Adrenal gland (tissue), 12 donors: ENCODE measurements around the gene ANKRD28. TPM values are rescaled to one million over a fixed set of nuclear protein-coding genes. Genes with fewer than 3 reads are reported as not detected.

ENCODE experiments used
- DNase-seq, 7 donors: peaks; one replicate each; pipeline ENCODE4 v3.0.0-alpha.2; 2019 to 2020
- H3K27ac ChIP-seq, 5 donors: fragments of 200-600 bp; sonication (generic) in 4 of 5; 1 replicate in 3 of 5; 2 replicates in 2 of 5; pipeline versions ENCODE4 v1.5.1 to v1.8.0; 2016 to 2020; ENCODE audit warnings: mild to moderate bottlenecking in 1 of 5
- H3K27me3 ChIP-seq: fragments of 200-600 bp; 2 replicates; pipeline ENCODE4 v1.8.0; 2021
- H3K36me3 ChIP-seq, 2 donors: fragments of 200-600 bp; replicated peaks in 1 of 2; 1 replicate in 1 of 2; 2 replicates in 1 of 2; pipeline versions ENCODE4 v1.5.1 to v1.8.0; 2018 to 2022
- H3K4me1 ChIP-seq, 2 donors: fragments of 200-600 bp; replicated peaks in 1 of 2; 1 replicate in 1 of 2; 2 replicates in 1 of 2; pipeline versions ENCODE4 v1.5.1 to v1.8.0; 2018 to 2021
- H3K4me3 ChIP-seq, 4 donors: fragments of 200-600 bp; sonication (generic) in 3 of 4; one replicate each; pipeline ENCODE4 v1.5.1; 2016 to 2018
- H3K9me3 ChIP-seq, 3 donors: fragments of 200-600 bp; sonication (generic) in 1 of 3; replicated peaks in 1 of 3; 1 replicate in 2 of 3; 2 replicates in 1 of 3; pipeline versions ENCODE4 v1.5.1 to v1.8.0; 2016 to 2021
- CTCF ChIP-seq, 6 experiments: fragments of 450-650 bp in 4 of 6; fragments of 200-600 bp in 2 of 6; sonication (generic) in 1 of 6; IDR thresholded peaks; 1 replicate in 5 of 6; 2 replicates in 1 of 6; pipeline versions ENCODE4 v1.5.1 to v1.8.0; 2016 to 2021; ENCODE audit warnings: antibody characterized with exemption in 6 of 6, mild to moderate bottlenecking in 2 of 6, moderate library complexity in 1 of 6
- POLR2A ChIP-seq, 2 donors: fragments of 450-650 bp; IDR thresholded peaks; one replicate each; pipeline ENCODE4 v1.6.1; 2017; ENCODE audit warnings: antibody characterized with exemption in 2 of 2, mild to moderate bottlenecking in 2 of 2, moderate library complexity in 1 of 2
- WGBS, 4 donors: extraction: QIAGEN DNeasy Blood & Tissue Kit in 2 of 4; methylation state at CpG; one replicate each; pipeline versions ENCODE4 v1.1.5 to v1.1.7; 2013 to 2017; 5-methylcytosine and 5-hydroxymethylcytosine counted together
- intact Hi-C, 2 donors: fragments of 100-400 bp; cut with DNase I; formaldehyde crosslinking; loops; one replicate each; pipeline versions ENCODE4 v1.14.1 to v1.15.0; 2022 to 2023
- polyA plus RNA-seq, 3 donors: library from polyadenylated mRNA; stranded (reverse); fragments of 200-250 nt in 2 of 3; fragments of 350-450 nt in 1 of 3; fragmentation: Illumina TruSeq in 1 of 3; extraction: RNeasy Lipid Tissue Mini Kit (QIAGEN cat#74804) in 1 of 3; gene quantifications; one replicate each; pipeline ENCODE4 v1.2.3, GENCODE V29; 2013 to 2014
- total RNA-seq, 9 donors: library from RNA; depleted of rRNA in 4 of 9; stranded (reverse); fragments of >200 nt in 4 of 9; fragments of 120-200 nt in 1 of 9; fragmentation: NEBNext Ultra II Directional in 1 of 9; extraction: Animal tissue kit (Norgen Biotek cat#: 25700) in 1 of 9; gene quantifications; one replicate each; pipeline versions ENCODE4 v1.1.0 to v1.2.4, GENCODE V29; 2013 to 2023
- donor health status: healthy with polysubstance abuse.
- donor health status: Bipolar disorder and iron deficiency.
- donor health status: DM: yes; HTN: yes; CAD: no.
- donor health status: DM: no; HTN: no; CAD: no.
- donor health status: DM: no; HTN: no; CAD: no.
- donor health status: DM: yes; HTN: yes; CAD: no.

Gene ANKRD28
- total and polyA plus RNA-seq, 12 donors = 11.0 to 71.7 (median 34.5) TPM

DNA sequence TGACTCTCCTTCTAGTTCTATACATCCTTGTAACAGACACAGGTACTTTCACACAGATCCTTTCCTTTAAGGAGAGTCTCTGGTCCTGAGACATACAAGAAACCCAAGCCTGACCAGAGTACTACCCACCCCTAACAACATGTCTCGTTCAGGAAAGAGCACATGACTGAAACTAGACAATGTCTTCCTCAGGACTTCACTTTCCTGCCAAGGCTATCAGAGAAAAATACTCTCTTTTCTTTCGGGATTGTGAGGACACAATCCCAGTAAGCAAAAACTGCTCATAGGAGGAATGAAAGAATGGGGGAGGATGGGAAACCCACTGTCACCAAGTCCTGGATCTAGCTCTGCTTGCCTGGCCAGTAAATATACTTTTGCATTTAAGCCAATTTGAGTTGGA, 11.5 kb upstream of the ANKRD28 start:
- H3K27ac ChIP-seq = no peak overlapping the region
- H3K27me3 ChIP-seq = no peaks in the 10 kb centered on the region
- peaks cover 0 to 19% of the 10 kb centered on the region in 2 donors for H3K4me1 ChIP-seq
- intact Hi-C loops = loop anchor here (5.0 kb wide), 1 partner anchor 177 kb away; no protein-coding TSS in a partner anchor
- no peak for DNase-seq
- TF ChIP-seq POLR2A (IDR thresholded peaks at IDR 0.05) (no peak), CTCF (IDR thresholded peaks at IDR 0.05) (no peak)
- no peak overlapping the region for H3K4me3 ChIP-seq
- no peaks in the 10 kb centered on the region for H3K9me3 ChIP-seq
- WGBS, 4 donors = 67 to 72% (median 70%) methylated on average over 2 of the region's 2 CpGs
- H3K36me3 ChIP-seq = no peaks in the 10 kb centered on the region

DNA sequence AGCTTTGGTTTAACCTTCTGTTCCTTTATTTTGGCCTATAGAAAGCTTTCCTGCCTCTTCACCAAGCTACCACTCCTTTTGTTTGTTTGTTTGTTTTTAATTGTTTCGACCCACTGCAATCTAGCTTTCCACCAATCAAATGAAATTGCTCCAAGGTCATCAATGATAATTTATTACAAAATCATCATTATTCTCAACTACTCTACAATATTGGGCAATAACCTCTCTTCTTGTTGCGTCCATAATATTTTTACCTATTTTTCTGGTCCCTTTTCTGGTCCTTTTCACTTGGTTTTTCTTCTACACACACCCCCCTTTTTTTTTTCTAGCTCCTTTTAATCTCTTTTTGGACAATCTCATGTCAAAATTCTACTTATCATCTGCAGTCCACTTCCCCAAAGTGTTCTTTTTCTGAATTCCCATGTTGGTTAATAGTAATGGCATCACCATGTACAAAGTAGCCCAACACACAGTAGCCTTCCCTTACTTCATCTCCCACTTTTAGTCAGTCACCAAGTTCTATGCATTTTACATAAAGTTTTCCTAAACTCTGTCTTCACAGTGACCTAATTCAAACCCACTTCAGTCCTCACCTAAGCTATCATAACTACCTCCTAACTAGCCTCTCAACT, 11.0 kb upstream of the ANKRD28 start:
- H3K4me3 ChIP-seq = no peak overlapping the region
- H3K36me3 ChIP-seq = no peaks in the 10 kb centered on the region
- DNase-seq = no peak
- H3K27ac ChIP-seq = no peak overlapping the region
- WGBS, 4 donors = 94 to 97% (median 95%) methylated on average over 2 of the region's 2 CpGs
- TF ChIP-seq POLR2A (IDR thresholded peaks at IDR 0.05) (no peak), CTCF (IDR thresholded peaks at IDR 0.05) (no peak)
- H3K9me3 ChIP-seq = no peaks in the 10 kb centered on the region
- H3K27me3 ChIP-seq = no peaks in the 10 kb centered on the region
- H3K4me1 ChIP-seq = peaks cover 0 to 19% of the 10 kb centered on the region in 2 donors
- intact Hi-C loops = loop anchor here (5.0 kb wide), 1 partner anchor 176 kb away; no protein-coding TSS in a partner anchor

DNA sequence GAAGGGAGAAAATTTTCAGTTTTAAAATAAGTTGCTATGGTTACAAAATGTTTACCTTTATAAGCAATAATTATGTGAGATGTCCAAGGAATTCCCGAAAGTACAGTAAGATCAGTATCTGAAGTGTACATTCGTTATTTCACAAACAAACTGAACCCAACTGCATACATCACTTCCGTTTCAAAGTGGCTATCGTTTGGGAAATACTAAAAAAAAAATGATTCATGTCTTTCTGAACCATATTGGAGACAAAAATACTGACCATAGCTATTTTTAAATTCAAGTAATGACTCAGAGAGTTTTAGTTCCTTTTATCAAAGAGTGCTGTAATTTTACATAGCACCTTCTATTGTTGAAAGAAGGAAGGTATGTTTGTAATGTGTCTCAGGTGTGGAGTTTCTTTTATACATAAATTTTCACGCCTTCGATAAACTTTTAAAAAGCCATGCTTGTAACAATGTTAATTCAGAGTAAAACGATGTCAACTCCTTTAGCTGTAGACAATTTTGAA, 8.0 kb upstream of the ANKRD28 start:
- H3K9me3 ChIP-seq = no peaks in the 10 kb centered on the region
- no peaks in the 10 kb centered on the region for H3K27me3 ChIP-seq
- H3K4me1 ChIP-seq = peaks cover 0 to 20% of the 10 kb centered on the region in 2 donors
- intact Hi-C loops = loop anchor here (5.0 kb wide), 1 partner anchor 174 kb away; no protein-coding TSS in a partner anchor
- no peak for DNase-seq
- no peak overlapping the region for H3K4me3 ChIP-seq
- TF ChIP-seq CTCF (IDR thresholded peaks at IDR 0.05) (no peak), POLR2A (IDR thresholded peaks at IDR 0.05) (no peak)
- WGBS, 4 donors = 50 to 60% (median 56%) methylated on average over 7 of the region's 7 CpGs
- H3K27ac ChIP-seq = peak overlapping the region in 3 of 5 donors; percentile 2 to 31 (median 7)
- no peaks in the 10 kb centered on the region for H3K36me3 ChIP-seq

DNA sequence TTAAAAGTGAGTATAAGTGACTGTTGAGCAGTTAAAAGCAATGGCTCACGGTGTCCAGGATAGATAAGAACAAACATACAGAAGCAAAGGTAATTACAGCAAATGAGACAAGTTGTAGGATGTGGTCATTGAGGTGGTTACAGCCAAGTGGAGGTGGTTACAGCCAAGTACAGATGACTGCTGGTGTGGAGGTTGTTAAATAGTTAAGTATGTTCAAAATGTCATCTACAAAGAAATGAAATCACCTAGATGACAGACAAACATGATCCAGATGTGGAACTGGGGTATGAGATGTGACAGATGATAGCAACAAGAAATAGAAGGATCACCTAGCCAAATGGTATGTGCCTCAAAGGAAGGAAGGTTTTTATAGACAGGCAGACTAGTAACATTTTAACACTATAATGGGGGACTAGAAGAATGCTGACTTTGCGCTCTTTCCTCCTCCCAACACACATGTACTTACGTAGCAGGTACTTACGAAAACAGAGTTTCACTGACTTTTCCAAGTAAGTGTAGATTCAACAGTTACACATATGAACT, 6.8 kb upstream of the ANKRD28 start:
- Histone ChIP-seq H3K27ac (no peak overlapping the region), H3K36me3 (no peaks in the 10 kb centered on the region), H3K9me3 (no peaks in the 10 kb centered on the region), H3K4me1 (peaks cover 0 to 30% of the 10 kb centered on the region in 2 donors), H3K4me3 (no peak overlapping the region), H3K27me3 (no peaks in the 10 kb centered on the region)
- 88 to 95% (median 94%) methylated on average over 4 of the region's 4 CpGs for WGBS, 4 donors
- intact Hi-C loops = loop anchor here (5.0 kb wide), 1 partner anchor 172 kb away; no protein-coding TSS in a partner anchor
- DNase-seq = no peak
- TF ChIP-seq CTCF (IDR thresholded peaks at IDR 0.05) = no peak
- TF ChIP-seq POLR2A (IDR thresholded peaks at IDR 0.05) = no peak
